BLaER1 treated with 17β-estradiol and CSF1 and Interleukin-3, amounts not matched to agents 10 nM and 100 nM (cell line): Measurements from ENCODE around the gene OR4D5.

ENCODE experiments used
- H3K27ac ChIP-seq, 11 experiments: shearing (Covaris generic); formaldehyde crosslinking; 2 replicates each; pipeline ENCODE4 v1.8.1; 2022
- H3K27me3 ChIP-seq, 11 experiments: shearing (Covaris generic); formaldehyde crosslinking; 2 replicates each; pipeline ENCODE4 v1.8.1; 2022
- H3K36me3 ChIP-seq, 11 experiments: shearing (Covaris generic); formaldehyde crosslinking; 2 replicates each; pipeline ENCODE4 v1.8.1; 2022
- H3K4me1 ChIP-seq, 10 experiments: shearing (Covaris generic); formaldehyde crosslinking; 2 replicates each; pipeline ENCODE4 v1.8.1; 2022
- H3K4me2 ChIP-seq, 11 experiments: shearing (Covaris generic); formaldehyde crosslinking; 2 replicates each; pipeline ENCODE4 v1.8.1; 2022
- H3K4me3 ChIP-seq, 10 experiments: shearing (Covaris generic); formaldehyde crosslinking; 2 replicates each; pipeline ENCODE4 v1.8.1; 2022
- H3K9ac ChIP-seq, 11 experiments: shearing (Covaris generic); formaldehyde crosslinking; 2 replicates each; pipeline ENCODE4 v1.8.1; 2022
- H3K9me3 ChIP-seq, 11 experiments: shearing (Covaris generic); formaldehyde crosslinking; replicated peaks in 1 of 11; 2 replicates each; pipeline ENCODE4 v1.8.1; 2022
- H4K20me1 ChIP-seq, 11 experiments: shearing (Covaris generic); formaldehyde crosslinking; 2 replicates each; pipeline ENCODE4 v1.8.1; 2022
- Cebpa-rat ChIP-seq, 11 experiments: shearing (Covaris generic); IDR thresholded peaks; 2 replicates each; pipeline ENCODE4 v1.8.1; 2022

The OR4D5 gene

DNA sequence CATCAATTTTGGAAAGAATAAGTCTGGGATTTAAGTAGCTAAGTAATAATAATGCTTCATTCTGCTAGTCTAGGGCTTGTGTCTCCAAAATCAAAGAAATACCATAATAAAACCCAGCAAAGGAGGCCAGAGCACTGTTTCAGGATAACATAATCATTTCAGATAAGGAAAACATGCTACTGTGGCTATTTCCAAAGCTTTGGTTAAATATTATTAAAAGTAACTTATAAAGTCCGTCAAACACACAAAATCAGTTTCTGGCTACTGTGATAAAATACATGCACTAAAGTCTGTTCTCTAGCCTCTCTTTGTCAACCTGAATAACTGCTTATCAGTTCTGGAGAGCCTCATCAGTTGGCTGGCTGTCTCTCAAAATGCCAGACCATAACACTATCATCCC lies 5.7 kb downstream of the OR4D5 start:
- no peaks in the 10 kb centered on the region for H4K20me1 ChIP-seq
- no peak overlapping the region for H3K9ac ChIP-seq
- H3K36me3 ChIP-seq = no peaks in the 10 kb centered on the region
- no peaks in the 10 kb centered on the region for H3K4me1 ChIP-seq
- H3K27me3 ChIP-seq = no peaks in the 10 kb centered on the region
- no peaks in the 10 kb centered on the region for H3K9me3 ChIP-seq
- TF ChIP-seq Cebpa-rat (IDR thresholded peaks at IDR 0.05) = no peak
- H3K4me3 ChIP-seq = no peak overlapping the region
- H3K4me2 ChIP-seq = no peak overlapping the region
- H3K27ac ChIP-seq = no peak overlapping the region

DNA sequence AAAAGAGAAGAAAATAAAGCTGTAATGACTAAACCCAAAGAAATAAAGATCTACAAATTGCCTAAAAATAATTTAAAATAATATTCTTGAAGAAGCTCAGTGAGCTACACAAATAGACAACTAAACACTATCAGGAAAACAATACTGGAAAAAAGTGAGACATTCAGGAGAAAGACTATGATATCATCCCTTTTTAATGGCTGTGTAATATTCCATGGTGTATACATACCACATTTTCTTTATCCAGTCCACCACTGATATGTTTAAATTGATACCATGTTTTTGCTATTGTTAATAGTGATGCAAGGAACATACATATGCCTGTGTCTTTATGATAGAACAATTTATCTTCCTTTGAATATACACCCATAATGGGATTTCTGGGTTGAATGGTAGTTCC lies 17.3 kb downstream of the OR4D5 start:
- Histone ChIP-seq H3K27me3 (no peaks in the 10 kb centered on the region), H3K36me3 (no peaks in the 10 kb centered on the region), H3K9me3 (peaks cover 0 to 11% (median 0%) of the 10 kb centered on the region in 11 experiments; a peak in 4 of 22 replicates), H3K9ac (no peak overlapping the region), H4K20me1 (no peaks in the 10 kb centered on the region), H3K27ac (no peak overlapping the region), H3K4me1 (no peaks in the 10 kb centered on the region), H3K4me3 (no peak overlapping the region), H3K4me2 (no peak overlapping the region)
- TF ChIP-seq Cebpa-rat (IDR thresholded peaks at IDR 0.05) = no peak

DNA sequence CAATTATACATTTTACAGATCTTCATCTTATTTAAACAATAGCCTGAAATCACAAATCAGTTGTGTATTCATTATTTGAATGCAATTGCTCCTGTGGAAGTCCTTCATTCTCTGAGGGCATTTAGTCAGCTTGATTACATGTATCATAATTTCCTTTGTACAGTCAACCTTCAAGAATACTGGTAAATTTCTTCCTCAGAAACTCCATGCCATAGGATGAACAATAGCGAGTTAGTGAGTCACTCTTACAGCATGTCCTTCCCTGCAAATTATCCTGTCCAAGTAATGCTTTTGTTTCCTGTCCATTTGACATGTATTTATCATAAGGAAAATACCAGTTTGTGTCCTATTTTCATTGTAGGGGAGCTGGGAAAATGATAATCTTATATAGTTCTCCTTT lies 34.4 kb downstream of the OR4D5 start:
- Histone ChIP-seq H3K9ac (no peak overlapping the region), H3K36me3 (no peaks in the 10 kb centered on the region), H3K27me3 (no peaks in the 10 kb centered on the region), H3K27ac (no peak overlapping the region), H3K4me3 (no peak overlapping the region), H3K4me1 (no peaks in the 10 kb centered on the region), H3K4me2 (no peak overlapping the region), H3K9me3 (no peaks in the 10 kb centered on the region), H4K20me1 (no peaks in the 10 kb centered on the region)
- no peak for TF ChIP-seq Cebpa-rat (IDR thresholded peaks at IDR 0.05)

DNA sequence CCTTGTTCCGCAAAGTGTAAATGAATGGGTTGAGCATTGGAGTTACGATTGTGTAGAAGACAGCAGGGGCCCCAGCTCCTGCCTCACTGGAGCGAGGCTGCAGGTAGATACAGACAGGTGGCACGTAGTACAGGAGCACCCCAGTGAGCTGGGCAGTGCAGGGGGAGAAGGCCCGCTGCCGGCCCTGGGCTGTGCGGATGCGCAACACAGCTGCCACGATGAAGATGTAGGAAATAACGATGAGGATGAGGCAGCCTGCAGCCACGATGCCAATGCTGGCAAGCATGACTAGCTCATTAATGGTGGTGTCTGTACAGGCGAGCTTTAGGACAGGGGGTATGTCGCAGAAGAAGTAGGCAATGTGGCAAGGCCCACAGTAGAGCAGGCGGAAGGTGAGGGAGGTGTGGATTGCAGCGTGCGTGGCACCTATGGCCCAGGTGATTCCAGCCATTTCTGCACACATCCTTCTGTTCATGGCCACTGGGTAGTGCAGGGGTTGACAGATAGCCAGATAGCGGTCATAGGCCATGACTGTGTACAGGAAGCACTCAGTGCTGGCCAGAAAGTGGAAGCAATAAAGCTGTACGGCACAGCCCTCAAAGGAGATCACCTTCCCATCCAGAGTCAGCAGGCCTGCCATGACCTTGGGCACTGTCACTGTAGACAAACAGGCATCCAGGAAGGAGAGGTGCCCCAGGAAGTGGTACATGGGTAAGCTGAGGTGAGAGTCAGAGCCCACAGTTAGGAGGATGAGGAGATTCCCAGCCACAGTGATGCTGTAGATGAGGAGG lies 37.5 kb downstream of the OR4D5 start:
- H3K36me3 ChIP-seq = no peaks in the 10 kb centered on the region
- no peak overlapping the region for H3K9ac ChIP-seq
- no peak overlapping the region for H3K4me2 ChIP-seq
- no peaks in the 10 kb centered on the region for H3K4me1 ChIP-seq
- peaks cover 0 to 11% (median 7%) of the 10 kb centered on the region in 11 experiments; a peak in 9 of 22 replicates for H3K9me3 ChIP-seq
- TF ChIP-seq Cebpa-rat (IDR thresholded peaks at IDR 0.05) = no peak
- no peak overlapping the region for H3K27ac ChIP-seq
- H3K27me3 ChIP-seq = no peaks in the 10 kb centered on the region
- H4K20me1 ChIP-seq = no peaks in the 10 kb centered on the region
- H3K4me3 ChIP-seq = no peak overlapping the region

DNA sequence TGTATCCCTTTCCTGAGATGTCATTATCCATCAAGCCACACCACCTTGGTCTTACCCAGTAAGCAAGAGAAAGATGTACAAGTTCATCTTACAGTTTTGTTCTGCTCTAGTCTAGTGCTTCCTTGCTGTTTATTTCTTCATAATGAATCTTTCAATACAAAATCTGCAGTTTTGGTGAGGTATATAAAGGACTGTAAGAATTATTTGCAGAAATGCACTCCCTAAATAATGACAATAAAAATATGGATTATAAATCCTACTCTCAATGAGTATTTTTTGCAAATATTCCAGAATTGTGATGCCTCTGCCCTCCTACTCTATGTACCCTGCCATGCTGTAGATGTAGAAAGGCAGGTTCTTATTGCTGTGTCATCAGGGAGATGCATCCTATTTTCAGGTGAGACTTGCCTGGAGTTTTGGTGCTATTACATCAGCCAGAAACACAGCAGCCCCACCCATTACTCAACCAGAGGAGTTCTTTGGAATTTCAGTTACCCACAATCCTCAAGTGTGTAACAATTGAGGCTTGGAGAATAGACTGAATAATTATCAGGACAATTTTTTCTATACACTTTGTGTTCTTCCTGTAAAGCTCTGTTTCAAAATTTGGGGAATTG lies 38.4 kb downstream of the OR4D5 start, which contains the start of gene OR10S1:
Gene OR10S1, minus strand, starts transcription at position 51 of the 617 bp plus-strand sequence. CDS start 117 bp downstream, outside the sequence.
- Histone ChIP-seq H3K27me3 (no peaks in the 10 kb centered on the region), H3K4me2 (no peak within 1 kb of the TSS), H3K9me3 (peaks cover 0 to 11% (median 7%) of the 10 kb centered on the region in 11 experiments; a peak in 9 of 22 replicates), H3K9ac (no peak within 1 kb of the TSS), H3K27ac (no peak within 1 kb of the TSS), H3K4me3 (no peak within 1 kb of the TSS), H4K20me1 (no peaks in the 10 kb centered on the region), H3K4me1 (no peaks in the 10 kb centered on the region), H3K36me3 (no peaks in the 10 kb centered on the region)
- TF ChIP-seq Cebpa-rat (IDR thresholded peaks at IDR 0.05) = no peak

DNA sequence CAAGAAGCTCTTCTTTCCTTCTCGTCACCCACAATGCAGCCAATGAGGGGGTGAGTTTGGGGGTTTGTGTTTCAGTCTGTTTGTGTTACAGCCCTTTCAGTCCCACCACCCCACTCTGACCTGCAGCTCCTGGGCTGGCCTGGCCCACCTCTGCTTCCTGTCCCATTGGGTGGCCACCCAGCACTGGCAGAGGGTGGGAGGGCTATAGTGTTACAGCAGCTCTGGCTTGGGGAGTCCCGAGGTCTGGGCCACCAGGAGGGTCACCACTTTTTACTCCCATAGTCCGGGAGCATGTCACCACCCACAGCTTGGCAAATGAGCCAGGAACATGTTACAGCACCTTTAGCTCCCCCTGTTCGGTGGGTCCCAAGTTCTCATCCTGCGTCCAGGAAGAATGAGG lies 39.9 kb downstream of the OR4D5 start:
- H3K9me3 ChIP-seq = peaks cover 0 to 11% (median 7%) of the 10 kb centered on the region in 11 experiments; a peak in 9 of 22 replicates
- no peak overlapping the region for H3K4me3 ChIP-seq
- no peaks in the 10 kb centered on the region for H3K4me1 ChIP-seq
- no peak overlapping the region for H3K9ac ChIP-seq
- no peak for TF ChIP-seq Cebpa-rat (IDR thresholded peaks at IDR 0.05)
- no peaks in the 10 kb centered on the region for H3K27me3 ChIP-seq
- no peak overlapping the region for H3K4me2 ChIP-seq
- H4K20me1 ChIP-seq = no peaks in the 10 kb centered on the region
- H3K36me3 ChIP-seq = no peaks in the 10 kb centered on the region
- no peak overlapping the region for H3K27ac ChIP-seq
